Mucosa of descending colon (tissue), 3 donors: ENCODE data around the gene HTRA2. TPM values are rescaled to one million over a fixed set of nuclear protein-coding genes. Genes with fewer than 3 reads are reported as not detected.

ENCODE experiments used
- ATAC-seq: fragments of 200-7000 bp; cut with Tn5 transposase; one replicate; pipeline ENCODE4 v1.9.1; 2020; ENCODE audit warnings: mild to moderate bottlenecking, moderate library complexity
- DNase-seq, 3 donors: peaks; one replicate each; pipeline ENCODE4 v3.0.0-alpha.2; 2020
- H3K36me3 ChIP-seq: fragments of 200-600 bp; one replicate; pipeline ENCODE4 v1.8.0; 2021; ENCODE audit warnings: low read depth, mild to moderate bottlenecking
- H3K4me1 ChIP-seq: fragments of 200-600 bp; one replicate; pipeline ENCODE4 v1.8.0; 2021; ENCODE audit warnings: low read depth, mild to moderate bottlenecking
- H3K4me3 ChIP-seq: fragments of 200-600 bp; one replicate; pipeline ENCODE4 v1.8.0; 2021; ENCODE audit warnings: mild to moderate bottlenecking
- H3K9me3 ChIP-seq: fragments of 200-600 bp; one replicate; pipeline ENCODE4 v1.8.0; 2021; ENCODE audit warnings: mild to moderate bottlenecking
- intact Hi-C, 2 donors: fragments of 100-400 bp; cut with DNase I in 1 of 2; cut with micrococcal nuclease in 1 of 2; formaldehyde crosslinking; loops; one replicate each; pipeline versions ENCODE4 v1.11.0 to v1.11.1; 2022; cut with DNase I, micrococcal nuclease
- total RNA-seq, 3 donors: library from RNA; stranded (reverse); fragmentation: NEBNext Ultra II Directional in 2 of 3; extraction: Animal tissue kit (Norgen Biotek cat#: 25700) in 2 of 3; gene quantifications; one replicate each; pipeline versions ENCODE4 v1.2.1 to v1.2.4, GENCODE V29; 2021 to 2023
- TF ChIP-seq, protein P1 (sequence below): fragments of 200-600 bp; IDR thresholded peaks from one replicate; pipeline ENCODE4 v1.8.0; 2022; ENCODE audit warnings: antibody characterized with exemption, mild to moderate bottlenecking
- donor health status: DM: no; HTN: no; CAD: no; lungs with moderate emphysema.
- donor health status: DM: no; HTN: no; CAD: no.
- donor health status: DM: no; HTN: yes; CAD: no.

The HTRA2 gene
- total RNA-seq, 3 donors from 2014 or later: 22.2 to 37.1 (median 23.3) TPM

DNA sequence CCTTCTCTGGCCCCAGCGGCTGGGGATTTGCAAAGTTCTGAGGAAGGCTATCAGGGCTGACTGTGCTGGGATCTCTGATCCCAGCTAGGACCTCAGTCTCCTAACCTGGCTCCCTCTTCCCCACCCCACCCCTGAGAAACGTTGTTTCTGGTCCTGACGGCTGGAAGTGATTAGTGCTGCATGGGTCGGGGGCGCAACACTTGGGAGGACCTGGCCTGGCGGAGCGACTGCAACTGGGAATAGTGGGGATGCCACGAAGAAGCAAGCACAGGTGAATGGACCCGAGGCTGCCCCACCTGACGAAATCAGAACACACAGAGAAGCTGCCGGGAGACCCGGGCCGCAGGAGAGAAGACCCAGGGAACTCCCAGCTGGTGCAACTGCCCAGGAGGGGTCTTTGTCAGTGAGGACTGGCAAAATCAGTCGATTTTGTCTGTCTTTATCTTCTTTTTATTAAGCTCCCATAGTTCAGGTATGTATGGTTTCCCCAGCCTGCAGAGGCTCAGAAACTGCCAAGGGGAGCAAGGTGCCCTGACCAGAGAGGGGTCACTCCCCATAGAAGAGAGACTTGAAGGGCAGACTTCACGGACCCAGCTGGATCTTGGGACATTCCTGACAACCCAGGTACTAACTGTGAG lies 29.7 kb upstream of the HTRA2 start:
- H3K4me1 ChIP-seq: peaks cover 37% of the 10 kb centered on the region
- DNase-seq (peak in 1 of 3 donors; percentile 47), ATAC-seq (no peak)
- TF ChIP-seq, protein P1, sequence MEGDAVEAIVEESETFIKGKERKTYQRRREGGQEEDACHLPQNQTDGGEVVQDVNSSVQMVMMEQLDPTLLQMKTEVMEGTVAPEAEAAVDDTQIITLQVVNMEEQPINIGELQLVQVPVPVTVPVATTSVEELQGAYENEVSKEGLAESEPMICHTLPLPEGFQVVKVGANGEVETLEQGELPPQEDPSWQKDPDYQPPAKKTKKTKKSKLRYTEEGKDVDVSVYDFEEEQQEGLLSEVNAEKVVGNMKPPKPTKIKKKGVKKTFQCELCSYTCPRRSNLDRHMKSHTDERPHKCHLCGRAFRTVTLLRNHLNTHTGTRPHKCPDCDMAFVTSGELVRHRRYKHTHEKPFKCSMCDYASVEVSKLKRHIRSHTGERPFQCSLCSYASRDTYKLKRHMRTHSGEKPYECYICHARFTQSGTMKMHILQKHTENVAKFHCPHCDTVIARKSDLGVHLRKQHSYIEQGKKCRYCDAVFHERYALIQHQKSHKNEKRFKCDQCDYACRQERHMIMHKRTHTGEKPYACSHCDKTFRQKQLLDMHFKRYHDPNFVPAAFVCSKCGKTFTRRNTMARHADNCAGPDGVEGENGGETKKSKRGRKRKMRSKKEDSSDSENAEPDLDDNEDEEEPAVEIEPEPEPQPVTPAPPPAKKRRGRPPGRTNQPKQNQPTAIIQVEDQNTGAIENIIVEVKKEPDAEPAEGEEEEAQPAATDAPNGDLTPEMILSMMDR: no peak
- H3K4me3 ChIP-seq: no peak overlapping the region
- H3K9me3 ChIP-seq: no peaks in the 10 kb centered on the region
- intact Hi-C loops: no loop called here
- no peaks in the 10 kb centered on the region for H3K36me3 ChIP-seq

DNA sequence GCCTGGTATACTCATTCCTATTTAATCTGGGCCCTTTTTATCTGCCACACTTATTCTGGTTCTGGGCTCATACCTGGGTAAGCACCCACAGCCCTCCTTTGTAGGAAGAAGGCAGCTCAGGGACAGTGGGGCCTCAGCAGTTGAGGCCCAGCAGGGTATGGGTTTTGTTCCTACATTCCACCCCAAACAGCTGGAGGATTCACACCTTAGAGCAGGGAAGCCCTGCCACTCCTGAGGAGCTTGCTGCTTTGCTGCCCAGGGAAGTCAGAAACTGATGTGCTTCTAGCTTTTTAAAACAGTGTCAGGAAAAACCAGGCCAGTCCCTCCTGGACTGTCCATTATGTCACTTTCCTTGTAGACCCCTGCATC lies 29.2 kb upstream of the HTRA2 start:
- Histone ChIP-seq H3K4me1 (peaks cover 42% of the 10 kb centered on the region), H3K9me3 (no peaks in the 10 kb centered on the region), H3K4me3 (no peak overlapping the region), H3K36me3 (no peaks in the 10 kb centered on the region)
- DNase-seq: peak in 1 of 3 donors; percentile 4
- no peak for ATAC-seq
- intact Hi-C loops: no loop called here
- TF ChIP-seq, protein P1: no peak

DNA sequence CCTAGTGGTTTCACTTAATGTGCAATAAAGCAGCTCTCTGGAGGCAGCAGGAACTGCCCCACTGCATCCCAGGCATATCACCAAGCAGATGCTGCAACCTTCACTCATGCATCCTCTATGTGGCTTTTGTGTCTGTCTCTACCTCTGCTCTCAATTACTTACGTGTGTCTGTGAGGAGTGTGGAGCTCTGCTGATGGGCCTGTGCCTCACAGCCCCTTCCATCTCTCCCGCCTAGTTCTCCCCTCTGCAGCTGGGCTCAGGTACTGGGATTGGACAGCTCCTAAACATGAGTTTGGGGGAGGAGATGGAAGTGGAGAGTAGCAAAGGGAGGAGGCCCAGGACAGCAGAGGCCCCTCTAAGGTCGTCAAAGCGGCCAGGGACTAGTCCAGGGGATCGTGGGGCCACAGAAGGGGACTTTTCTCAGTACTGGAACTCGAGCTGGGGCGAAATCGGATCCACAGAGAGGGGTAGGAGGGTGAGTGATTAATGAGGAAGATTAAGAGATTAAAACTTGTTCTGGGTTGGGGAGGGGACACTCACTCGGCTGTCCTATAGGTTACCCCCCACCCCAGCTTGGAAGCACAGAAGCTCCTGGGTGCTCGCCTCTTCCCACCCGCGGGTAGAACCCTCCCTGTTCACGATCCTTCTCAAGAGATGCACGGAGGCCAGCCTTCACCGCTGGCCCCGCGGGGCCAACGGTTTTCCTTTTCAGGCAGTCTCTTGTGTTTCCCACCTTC lies 28.2 kb upstream of the HTRA2 start:
- no peak for ATAC-seq
- peak in 1 of 3 donors; percentile 26 for DNase-seq
- H3K36me3 ChIP-seq: no peaks in the 10 kb centered on the region
- no peak overlapping the region for H3K4me3 ChIP-seq
- peaks cover 51% of the 10 kb centered on the region for H3K4me1 ChIP-seq
- intact Hi-C loops: no loop called here
- H3K9me3 ChIP-seq: no peaks in the 10 kb centered on the region
- TF ChIP-seq, protein P1: no peak

DNA sequence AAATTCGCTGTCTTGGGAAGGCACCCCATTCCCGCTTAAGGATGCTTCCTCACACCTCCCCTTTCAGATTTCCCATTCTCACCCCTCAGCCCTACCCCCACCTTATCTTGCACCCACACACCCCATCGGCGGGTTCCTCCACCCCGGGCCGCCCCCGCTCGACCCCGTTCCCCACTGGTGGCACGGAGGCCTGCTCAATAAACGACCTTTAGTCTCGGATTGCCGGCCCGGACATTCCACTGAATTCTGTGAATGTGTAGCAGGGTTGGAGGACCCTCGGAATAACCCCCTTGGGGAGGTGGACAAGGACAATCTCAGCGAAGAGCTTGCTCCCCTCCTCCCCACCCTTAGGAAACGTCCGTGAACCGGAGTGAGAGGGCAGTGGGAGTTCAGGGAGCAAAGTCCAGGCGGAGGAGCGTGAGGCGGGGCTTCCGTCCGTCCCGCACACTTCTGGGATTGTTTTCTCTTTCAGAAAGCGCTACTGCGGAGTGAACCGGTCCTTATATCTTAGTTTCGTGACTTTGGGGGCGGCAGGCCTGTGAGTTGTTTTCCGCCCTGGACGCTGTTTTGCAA lies 27.5 kb upstream of the HTRA2 start:
- DNase-seq (peak; percentile 75 to 81 (median 79)), ATAC-seq (peak; percentile 62)
- no peaks in the 10 kb centered on the region for H3K36me3 ChIP-seq
- H3K4me3 ChIP-seq: peak overlapping the region; percentile 65
- no peaks in the 10 kb centered on the region for H3K9me3 ChIP-seq
- intact Hi-C loops: no loop called here
- H3K4me1 ChIP-seq: peaks cover 53% of the 10 kb centered on the region
- TF ChIP-seq, protein P1: no peak

DNA sequence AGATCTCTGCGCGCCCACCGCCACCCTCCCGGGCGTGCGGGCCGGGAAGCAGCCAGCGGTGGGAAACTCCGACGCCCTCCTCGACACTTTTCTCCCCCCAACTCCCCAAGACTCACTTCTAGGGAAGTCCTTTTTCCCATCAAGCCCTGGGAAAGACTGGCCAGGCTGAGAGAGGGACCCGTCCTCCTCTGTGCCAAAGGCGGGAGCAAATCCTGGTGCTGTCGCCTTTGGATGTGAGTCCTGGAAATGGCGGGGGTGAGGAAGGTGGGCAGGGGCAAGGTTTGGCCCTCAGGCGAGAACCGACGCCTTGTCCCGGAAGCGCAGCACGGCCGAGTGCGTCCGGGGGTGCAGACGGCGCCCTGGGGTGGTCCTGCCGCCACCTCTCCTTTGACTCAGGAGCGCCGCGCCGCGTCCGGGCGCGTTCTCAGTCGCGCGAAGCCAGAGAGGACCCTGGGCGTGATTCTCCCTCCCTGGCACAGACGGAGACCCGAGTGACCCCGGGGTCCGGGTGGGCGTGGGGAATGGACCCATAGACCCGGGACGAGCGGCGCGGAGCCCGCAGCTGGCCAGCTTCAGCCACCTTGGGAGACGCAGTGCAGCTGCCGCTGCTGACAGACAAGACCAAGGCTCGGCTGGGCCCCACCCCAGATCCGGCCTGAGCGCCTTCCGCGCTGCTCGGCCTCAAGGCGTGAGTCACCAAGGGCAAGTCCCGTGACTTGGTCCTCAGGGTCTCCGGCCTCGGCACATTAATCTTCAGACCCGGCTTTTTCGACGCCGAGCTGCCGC lies 26.8 kb upstream of the HTRA2 start:
- TF ChIP-seq, protein P1: peak; percentile 6
- H3K4me1 ChIP-seq: peaks cover 46% of the 10 kb centered on the region
- intact Hi-C loops: no loop called here

More for the DNA sequence above, 26.8 kb upstream of the HTRA2 start:
- H3K36me3 ChIP-seq: no peaks in the 10 kb centered on the region
- no peaks in the 10 kb centered on the region for H3K9me3 ChIP-seq
- H3K4me3 ChIP-seq: peak overlapping the region; percentile 65
- ATAC-seq (peak; percentile 71), DNase-seq (peak; percentile 86 to 92 (median 91))
